GM21723 (cell line): ENCODE data around the gene BORA.
"Not testable (repeated sequence)": the region's sequence is repeated elsewhere in the genome, so short reads cannot be mapped to it uniquely, and the experiment has no call there.

Source experiments
- ATAC-seq: cut with Tn5 transposase; IDR thresholded peaks from one replicate; pipeline ENCODE4 v1.9.1; 2021; ENCODE audit warnings: mild to moderate bottlenecking, moderate library complexity; ENCODE audit not compliant: unreplicated experiment

BORA gene

GRCh38 chr13:72760189-72760588 lies 32.5 kb downstream of the BORA start:
- ATAC-seq, result no peak

GRCh38 chr13:72763411-72763810 lies 35.7 kb downstream of the BORA start:
- ATAC-seq, result no peak

DNA sequence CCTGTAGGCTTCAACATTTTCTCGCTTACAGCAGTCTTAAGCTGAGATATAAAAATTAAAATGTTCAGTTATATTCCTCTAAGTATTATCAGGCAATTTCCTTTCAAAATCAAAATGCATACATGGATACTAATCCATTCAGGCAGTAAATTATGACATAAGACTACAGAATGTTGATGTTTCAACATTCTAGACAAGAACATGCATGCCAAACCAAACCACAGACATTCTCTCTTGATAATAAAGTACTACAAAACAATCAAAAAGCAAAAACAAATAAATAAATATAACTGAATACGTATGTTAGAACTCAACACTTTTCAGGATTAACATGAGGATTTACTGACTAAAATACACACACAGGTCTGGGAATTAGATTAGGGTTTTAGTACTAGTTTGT lies 46.3 kb downstream of the BORA start:
- no peak for ATAC-seq

GRCh38 chr13:72781451-72782439 lies 54.0 kb downstream of the BORA start, which contains the start of the genes DIS3 and PIBF1:
Gene DIS3 (minus strand): TSS chr13:72781900. CDS start chr13:72781832, 68 bp downstream.
Gene PIBF1 (plus strand): TSS chr13:72782133. CDS start chr13:72783470, 1,337 bp downstream.
- ATAC-seq, result peak; percentile 98

DNA sequence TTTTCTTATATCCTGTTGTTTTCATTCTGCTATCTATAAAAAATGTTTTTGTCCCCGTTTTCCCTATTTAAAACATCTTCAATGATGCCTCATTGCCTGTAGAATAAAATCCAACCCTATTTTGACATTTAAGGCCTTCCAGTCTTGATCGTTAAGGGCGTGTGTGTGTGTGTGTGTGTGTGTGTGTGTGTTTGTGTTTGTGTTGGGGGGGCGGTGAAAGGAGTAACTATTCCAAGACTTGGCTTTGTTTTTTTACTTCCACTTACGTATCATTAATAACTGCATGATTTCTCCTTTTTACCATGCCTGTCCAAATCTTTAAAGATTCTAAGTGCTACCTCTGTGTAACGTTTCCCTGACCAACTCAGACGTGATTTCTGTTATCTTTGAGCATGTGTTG lies 55.0 kb downstream of the BORA start:
- ATAC-seq, result no peak

DNA sequence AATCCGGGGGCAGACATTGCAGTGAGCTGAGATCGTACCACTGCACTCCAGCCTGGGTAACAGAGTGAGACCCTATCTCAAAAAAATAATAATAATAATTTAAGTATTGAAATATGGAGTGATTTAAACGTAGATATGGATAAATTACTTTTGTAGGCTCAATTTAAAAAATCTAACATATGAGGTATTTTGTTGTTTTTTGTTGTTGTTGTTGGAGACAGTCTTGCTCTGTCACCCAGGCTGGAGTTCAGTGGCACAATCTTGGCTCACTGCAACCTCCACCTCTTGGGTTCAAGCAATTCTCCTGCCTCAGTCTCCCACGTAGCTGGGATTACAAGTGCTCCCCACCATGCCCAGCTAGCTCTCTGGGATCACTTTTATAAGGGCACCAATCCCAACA lies 57.0 kb downstream of the BORA start:
- not testable (repeated sequence) for ATAC-seq

GRCh38 chr13:72788831-72789230 lies 61.1 kb downstream of the BORA start:
- no peak for ATAC-seq

DNA sequence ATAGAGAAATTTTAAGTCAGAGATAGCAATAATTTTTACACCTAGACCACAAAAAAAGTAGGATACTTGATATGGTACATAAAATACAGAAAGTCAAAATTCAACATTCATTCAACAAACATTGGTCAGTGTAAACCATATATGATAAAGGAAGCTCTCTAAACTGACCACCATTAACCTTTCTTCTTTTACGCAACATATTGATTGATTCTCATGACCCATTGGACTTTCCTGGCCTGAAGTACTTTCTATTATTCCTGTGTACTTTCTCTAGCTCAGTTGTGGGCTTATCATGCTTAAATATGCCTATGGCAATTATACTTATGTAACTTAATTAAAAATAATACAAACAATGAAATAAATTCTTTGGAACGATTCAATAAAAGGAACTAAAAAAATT lies 64.9 kb downstream of the BORA start:
- no peak for ATAC-seq

DNA sequence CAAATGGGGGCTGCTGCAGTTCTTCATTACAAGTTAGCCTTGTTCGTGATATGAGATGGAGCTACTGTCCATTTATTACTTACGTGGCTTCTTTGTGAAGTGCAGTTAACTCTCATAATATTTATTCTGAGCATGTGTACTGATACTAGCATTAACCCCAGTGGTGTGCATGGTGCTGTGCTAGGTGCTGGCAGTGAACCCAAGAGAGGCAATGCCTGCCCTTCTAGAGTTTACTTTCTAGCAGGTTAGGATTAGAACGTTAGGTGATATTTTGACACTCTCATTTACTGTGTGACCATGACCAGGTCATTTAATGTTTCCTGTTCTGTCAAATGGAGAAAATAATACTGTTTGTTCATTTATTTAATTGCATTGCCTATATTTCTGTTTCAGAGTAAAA lies 71.1 kb downstream of the BORA start:
- no peak for ATAC-seq

- no peak for ATAC-seq
Measured at GRCh38 chr13:72804301-72804700, 76.6 kb downstream of the BORA start.
